IPS DF 6.9 (cell line): ENCODE data around the gene GALNT16.
"Not testable (repeated sequence)": the region's sequence is repeated elsewhere in the genome, so short reads cannot be mapped to it uniquely, and the experiment has no call there.

Source experiments
- DNase-seq: peaks from one replicate; pipeline ENCODE4 v3.0.0-alpha.2; 2013; ENCODE audit warnings: low read depth, low spot score
- H3K27ac ChIP-seq: one replicate; pipeline ENCODE4 v1.5.1; 2013; ENCODE audit warnings: low read length, control low read depth
- H3K27me3 ChIP-seq: 2 replicates; pipeline ENCODE4 v1.6.1; 2013; ENCODE audit warnings: mild to moderate bottlenecking, low read length; ENCODE audit not compliant: control insufficient read depth, insufficient read depth
- H3K36me3 ChIP-seq: 2 replicates; pipeline ENCODE4 v1.6.1; 2013; ENCODE audit warnings: low read length; ENCODE audit not compliant: control insufficient read depth, insufficient read depth
- H3K4me1 ChIP-seq: 2 replicates; pipeline ENCODE4 v1.6.1; 2013; ENCODE audit warnings: low read length; ENCODE audit not compliant: control insufficient read depth, insufficient read depth
- H3K4me3 ChIP-seq: 2 replicates; pipeline ENCODE4 v1.5.1; 2013; ENCODE audit warnings: mild to moderate bottlenecking, low read length
- H3K9me3 ChIP-seq: 2 replicates; pipeline ENCODE4 v1.6.1; 2013; ENCODE audit warnings: low read length, inconsistent platforms; ENCODE audit not compliant: control insufficient read depth, insufficient read depth
- WGBS: extraction: QIAGEN DNeasy Blood & Tissue Kit; methylation state at CpG from one replicate; pipeline ENCODE4 v1.1.7; 2013; ENCODE audit warnings: mixed read lengths, missing lambda C conversion rate; ENCODE audit not compliant: insufficient read length, insufficient coverage; 5-methylcytosine and 5-hydroxymethylcytosine counted together

GALNT16 gene

DNA sequence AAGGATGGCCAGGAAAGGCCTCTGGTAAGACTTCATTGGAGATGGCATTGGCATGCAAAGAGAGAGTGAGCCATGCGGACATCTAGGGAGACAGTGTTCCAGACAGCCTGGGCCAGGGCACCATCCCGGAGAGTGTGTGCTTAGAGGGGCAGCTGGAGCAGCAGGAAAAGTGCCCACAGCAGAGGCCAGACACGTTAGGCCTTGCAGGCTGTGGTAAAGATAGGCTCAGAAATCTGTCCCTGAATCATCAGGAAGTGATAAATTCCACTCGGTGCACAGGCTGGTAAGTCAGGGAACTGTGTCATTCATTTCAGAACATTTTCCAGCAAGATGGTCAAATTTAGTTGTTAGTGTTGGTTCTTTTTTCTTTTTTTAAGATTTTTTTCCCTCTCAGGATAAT, 8.8 kb downstream of the GALNT16 start:
- Histone ChIP-seq H3K4me1 (peaks cover 3% of the 10 kb centered on the region; the same call in 1 of the 2 replicates), H3K9me3 (no peaks in the 10 kb centered on the region), H3K27me3 (no peaks in the 10 kb centered on the region), H3K4me3 (no peak overlapping the region), H3K27ac (no peak overlapping the region), H3K36me3 (no peaks in the 10 kb centered on the region; the same call in 1 of the 2 replicates)
- DNase-seq: no peak
- WGBS: no CpG with 5 or more reads among the region's 4 CpGs

DNA sequence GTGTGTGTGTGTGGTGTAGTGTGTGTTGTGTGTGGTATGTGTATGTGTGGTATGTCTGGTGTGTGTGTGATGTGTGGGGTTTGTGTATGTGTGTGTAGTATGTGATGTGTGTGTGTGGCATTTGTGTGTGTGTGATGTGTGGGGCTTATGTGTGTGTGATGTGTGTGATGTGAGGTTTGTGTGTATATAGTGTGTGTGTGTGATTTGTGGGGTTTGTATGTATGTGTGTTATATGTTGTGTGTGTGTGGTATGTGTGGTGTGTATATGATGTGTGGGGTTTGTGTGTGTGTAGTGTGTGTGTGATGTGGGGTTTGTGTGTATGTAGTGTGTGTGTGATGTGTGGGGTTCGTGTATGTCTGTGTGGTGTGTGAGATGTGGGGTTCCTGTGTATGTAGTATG, 9.4 kb downstream of the GALNT16 start:
- WGBS: 100% methylated on average over 1 of the region's 1 CpG
- no peaks in the 10 kb centered on the region for H3K9me3 ChIP-seq
- no peaks in the 10 kb centered on the region; the same call in 1 of the 2 replicates for H3K36me3 ChIP-seq
- H3K4me1 ChIP-seq: peaks cover 3% of the 10 kb centered on the region; the same call in 1 of the 2 replicates
- H3K4me3 ChIP-seq: no peak overlapping the region
- no peak overlapping the region for H3K27ac ChIP-seq
- no peak for DNase-seq
- no peaks in the 10 kb centered on the region for H3K27me3 ChIP-seq

DNA sequence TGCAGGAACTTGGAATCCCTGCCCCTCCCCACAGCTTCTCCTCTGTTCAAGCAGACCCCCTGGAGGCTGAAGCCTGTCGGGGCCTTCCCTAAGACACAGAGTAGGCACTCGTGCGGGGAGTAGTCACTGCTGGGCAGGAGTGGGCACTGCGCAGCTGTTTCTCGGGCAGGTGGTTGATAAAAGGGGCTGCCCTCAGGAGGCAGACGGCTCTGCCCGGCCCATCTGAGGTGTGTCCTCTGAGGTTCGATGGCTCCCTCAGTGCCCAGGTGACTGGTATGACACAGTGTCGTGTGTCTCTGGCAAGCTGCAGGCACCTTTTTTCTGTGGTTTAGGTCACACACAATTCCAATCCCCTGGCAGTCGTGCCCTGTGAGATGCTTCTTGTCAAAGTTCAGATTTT, 10.1 kb downstream of the GALNT16 start:
- no peaks in the 10 kb centered on the region for H3K9me3 ChIP-seq
- no peaks in the 10 kb centered on the region for H3K27me3 ChIP-seq
- no peak for DNase-seq
- no peak overlapping the region for H3K4me3 ChIP-seq
- no CpG with 5 or more reads among the region's 10 CpGs for WGBS
- H3K4me1 ChIP-seq: peaks cover 3% of the 10 kb centered on the region; the same call in 1 of the 2 replicates
- no peak overlapping the region for H3K27ac ChIP-seq
- H3K36me3 ChIP-seq: no peaks in the 10 kb centered on the region; the same call in 1 of the 2 replicates

DNA sequence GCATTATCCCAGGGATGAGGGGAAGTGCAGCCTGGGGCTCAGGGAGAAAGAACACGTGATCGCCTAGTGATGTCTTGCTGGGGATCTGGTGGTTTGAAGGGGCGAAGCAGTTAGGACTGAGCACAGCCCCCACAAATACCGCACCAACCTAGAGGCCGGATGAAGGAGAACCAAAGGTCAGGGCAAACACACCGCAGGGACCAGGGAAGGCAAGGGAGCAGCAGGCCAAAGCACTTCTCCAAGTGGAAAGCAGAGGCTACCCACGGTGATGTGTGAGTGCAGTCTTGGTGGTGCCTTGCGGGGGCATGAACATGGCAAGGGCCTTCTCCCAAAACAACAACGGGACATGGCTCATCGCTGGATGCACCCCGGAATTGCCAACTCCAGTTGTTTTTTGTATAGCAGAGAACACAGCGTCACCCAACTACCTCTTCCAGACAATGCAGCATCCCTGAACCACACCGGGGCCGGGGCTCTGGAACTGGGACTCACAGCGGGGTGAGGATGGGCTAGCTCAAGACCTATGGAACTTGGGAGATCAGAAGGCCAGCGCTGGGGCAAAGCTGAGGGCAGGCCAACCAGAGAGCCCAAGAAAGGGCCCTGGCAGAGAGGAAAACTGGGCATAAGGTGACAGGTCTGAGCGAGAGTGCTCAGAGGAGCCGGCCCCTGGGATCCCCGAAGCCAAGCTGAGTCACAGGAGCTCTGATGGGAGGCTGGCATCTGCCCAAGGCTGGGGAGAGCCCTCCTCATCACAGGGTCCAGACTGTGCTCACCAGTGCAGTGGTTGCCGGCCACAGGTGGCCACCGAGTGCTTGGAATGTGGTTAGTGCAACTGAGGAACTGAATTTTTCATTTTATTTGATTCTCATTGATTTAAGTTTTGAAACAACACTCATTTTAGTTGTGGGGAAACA, 11.1 kb downstream of the GALNT16 start:
- H3K27ac ChIP-seq: no peak overlapping the region
- no peaks in the 10 kb centered on the region for H3K27me3 ChIP-seq
- no CpG with 5 or more reads among the region's 21 CpGs for WGBS
- H3K4me3 ChIP-seq: no peak overlapping the region; the same call in 1 of the 2 replicates
- no peak for DNase-seq
- H3K4me1 ChIP-seq: peaks cover 3% of the 10 kb centered on the region; the same call in 1 of the 2 replicates
- H3K36me3 ChIP-seq: no peaks in the 10 kb centered on the region; the same call in 1 of the 2 replicates
- no peaks in the 10 kb centered on the region for H3K9me3 ChIP-seq

DNA sequence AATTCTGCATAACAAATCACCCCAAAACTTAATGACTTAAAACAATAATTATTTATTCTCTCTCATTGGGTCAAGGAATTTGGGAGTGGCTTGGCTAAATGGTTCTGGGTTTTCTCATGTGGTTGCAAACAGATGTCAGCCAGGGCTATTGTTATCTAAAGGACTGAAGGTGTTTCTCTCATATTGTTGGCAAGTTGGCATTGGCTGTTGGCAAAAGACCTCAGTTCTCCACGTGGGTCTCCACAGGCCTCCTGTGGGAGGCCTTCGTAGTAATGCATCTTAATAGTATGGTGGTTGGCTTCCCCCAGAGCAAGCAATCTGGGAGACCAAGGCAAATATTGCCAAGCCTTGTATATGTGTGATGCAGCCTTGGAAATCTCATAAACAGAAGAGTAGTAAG, 14.4 kb downstream of the GALNT16 start:
- H3K9me3 ChIP-seq: no peaks in the 10 kb centered on the region
- WGBS: no CpG with 5 or more reads among the region's 2 CpGs
- no peak overlapping the region for H3K4me3 ChIP-seq
- no peaks in the 10 kb centered on the region for H3K27me3 ChIP-seq
- no peak for DNase-seq
- H3K36me3 ChIP-seq: no peaks in the 10 kb centered on the region; the same call in 1 of the 2 replicates
- no peak overlapping the region for H3K27ac ChIP-seq
- H3K4me1 ChIP-seq: peaks cover 3% of the 10 kb centered on the region; the same call in 1 of the 2 replicates

DNA sequence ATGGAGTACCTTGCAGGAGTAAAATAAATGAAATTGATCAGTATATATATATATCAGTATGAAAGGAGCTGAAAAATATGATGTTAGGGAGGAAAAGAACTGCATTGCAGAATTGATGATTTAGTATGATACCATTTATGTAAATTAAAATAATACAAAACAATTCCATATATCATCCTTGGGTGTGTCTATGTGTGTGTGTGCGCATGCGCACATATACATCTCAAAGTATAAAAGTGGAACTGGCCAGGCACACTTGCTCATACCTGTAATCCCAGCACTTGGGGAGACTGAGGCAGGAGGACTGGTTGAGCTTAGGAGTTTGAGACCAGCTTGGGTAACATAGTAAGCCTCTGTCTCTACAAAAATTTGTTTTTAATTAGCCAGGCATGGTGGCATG, 15.4 kb downstream of the GALNT16 start:
- peaks cover 1% of the 10 kb centered on the region; the same call in 1 of the 2 replicates for H3K4me1 ChIP-seq
- no peaks in the 10 kb centered on the region; the same call in 1 of the 2 replicates for H3K36me3 ChIP-seq
- no peaks in the 10 kb centered on the region for H3K27me3 ChIP-seq
- H3K4me3 ChIP-seq: no peak overlapping the region
- H3K27ac ChIP-seq: no peak overlapping the region
- WGBS: no CpG with 5 or more reads among the region's 2 CpGs
- DNase-seq: no peak
- H3K9me3 ChIP-seq: no peaks in the 10 kb centered on the region

DNA sequence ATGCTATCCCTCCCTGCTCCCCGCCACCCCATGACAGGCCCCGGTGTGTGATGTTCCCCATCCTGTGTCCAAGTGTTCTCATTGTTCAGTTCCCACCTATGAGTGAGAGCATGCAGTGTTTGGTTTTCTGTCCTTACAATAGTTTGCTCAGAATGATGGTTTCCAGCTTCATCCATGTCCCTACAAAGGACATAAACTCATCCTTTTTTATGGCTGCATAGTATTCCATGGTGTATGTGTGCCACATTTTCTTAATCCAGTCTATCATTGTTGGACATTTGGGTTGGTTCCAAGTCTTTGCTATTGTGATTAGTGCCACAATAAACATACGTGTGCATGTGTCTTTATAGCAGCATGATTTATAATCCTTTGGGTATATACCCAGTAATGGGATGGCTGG, 17.4 kb downstream of the GALNT16 start:
- not testable (repeated sequence) for H3K36me3 ChIP-seq, H3K9me3 ChIP-seq, H3K27me3 ChIP-seq, DNase-seq, H3K4me3 ChIP-seq, H3K27ac ChIP-seq, H3K4me1 ChIP-seq
- WGBS: no CpG with 5 or more reads among the region's 3 CpGs

DNA sequence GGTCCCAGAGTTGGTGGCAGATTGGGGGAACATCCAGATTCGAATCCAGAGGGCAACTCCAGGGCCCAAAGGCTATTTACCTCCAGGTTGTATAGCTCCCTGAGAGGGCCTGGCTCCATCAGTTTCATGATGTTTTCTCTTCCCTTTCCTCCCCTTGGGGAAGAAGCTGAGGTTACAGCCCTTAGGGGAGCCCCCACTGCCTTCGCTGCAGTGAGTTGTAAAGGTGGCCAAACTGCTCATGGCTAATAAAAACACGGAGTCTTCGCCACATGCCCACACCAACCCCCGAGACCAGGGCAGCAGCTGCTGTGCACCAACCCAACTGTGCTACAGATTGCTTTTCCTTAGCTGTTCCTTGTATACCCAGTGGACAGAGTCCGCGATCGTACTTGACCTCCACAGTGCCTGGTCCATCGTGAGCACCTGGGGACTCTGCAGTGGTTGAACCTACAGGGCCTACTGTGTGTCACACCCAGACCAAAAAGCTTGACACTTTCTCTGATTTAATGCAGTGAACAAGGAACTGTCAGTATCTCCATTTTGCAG, 20.9 kb downstream of the GALNT16 start:
- Histone ChIP-seq H3K27me3 (no peaks in the 10 kb centered on the region), H3K4me1 (no peaks in the 10 kb centered on the region), H3K36me3 (no peaks in the 10 kb centered on the region), H3K9me3 (no peaks in the 10 kb centered on the region), H3K4me3 (no peak overlapping the region), H3K27ac (no peak overlapping the region)
- WGBS: no CpG with 5 or more reads among the region's 9 CpGs
- no peak for DNase-seq

DNA sequence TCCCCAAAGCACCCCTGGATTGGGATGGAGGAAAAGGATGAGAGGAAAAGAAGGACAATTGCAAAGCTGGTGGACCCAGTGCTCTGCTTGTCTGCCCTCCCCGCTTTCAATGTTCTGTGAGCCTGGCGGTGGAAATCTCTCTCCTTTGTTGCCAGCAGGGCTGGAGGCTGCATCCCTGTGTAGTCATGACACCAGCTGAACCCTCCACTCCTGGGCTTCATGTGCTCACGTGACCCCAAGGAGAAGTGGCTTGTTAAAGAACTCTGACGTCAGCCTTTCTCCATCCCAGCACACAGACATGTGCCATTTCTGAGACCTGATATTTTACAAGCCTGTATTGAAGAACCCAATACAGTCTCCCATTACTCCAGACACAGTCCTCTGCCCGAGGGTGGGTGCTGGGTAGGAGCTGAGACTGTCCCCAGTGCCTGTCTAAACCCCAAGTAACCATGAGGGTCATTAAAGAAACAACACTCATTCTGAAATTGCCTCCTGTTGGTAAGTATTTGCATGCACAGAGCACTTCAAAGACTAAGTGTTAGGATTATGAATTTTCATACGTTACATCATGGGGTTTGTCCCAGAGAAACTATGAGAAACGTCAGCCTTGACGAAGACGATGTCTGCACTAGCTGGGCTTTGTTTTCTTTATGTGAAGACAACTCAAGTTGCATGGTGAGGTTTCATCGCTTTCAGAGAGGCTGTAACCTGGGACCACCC, 21.7 kb downstream of the GALNT16 start:
- Histone ChIP-seq H3K9me3 (no peaks in the 10 kb centered on the region), H3K27me3 (no peaks in the 10 kb centered on the region), H3K36me3 (no peaks in the 10 kb centered on the region), H3K4me1 (no peaks in the 10 kb centered on the region), H3K27ac (no peak overlapping the region), H3K4me3 (no peak overlapping the region)
- no peak for DNase-seq
- no CpG with 5 or more reads among the region's 10 CpGs for WGBS

DNA sequence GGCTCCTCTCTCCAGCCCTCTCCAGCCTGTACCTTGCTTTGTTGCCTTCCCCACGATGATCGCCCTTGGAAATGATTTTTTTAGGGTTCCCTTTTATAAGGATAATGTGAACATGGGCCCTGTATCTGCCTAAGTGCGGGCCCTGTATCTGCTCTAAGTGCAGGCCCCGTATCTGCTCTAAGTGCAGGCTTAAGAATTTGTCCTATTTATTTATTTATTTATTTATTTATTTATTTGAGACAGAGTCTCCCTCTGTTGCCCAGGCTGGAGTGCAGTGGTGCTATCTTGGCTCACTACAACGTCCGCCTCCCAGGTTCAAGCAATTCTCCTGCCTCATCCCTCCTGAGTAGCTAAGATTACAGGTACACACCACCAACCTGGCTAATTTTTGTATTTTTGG, 22.5 kb downstream of the GALNT16 start:
- Histone ChIP-seq H3K27ac (no peak overlapping the region), H3K4me1 (no peaks in the 10 kb centered on the region), H3K9me3 (no peaks in the 10 kb centered on the region), H3K36me3 (no peaks in the 10 kb centered on the region), H3K4me3 (no peak overlapping the region), H3K27me3 (no peaks in the 10 kb centered on the region)
- WGBS: no CpG with 5 or more reads among the region's 6 CpGs
- no peak for DNase-seq
